Common myeloid progenitor, CD34-positive (primary cell): ENCODE results near the gene ANK3.
A peak's percentile ranks its signal among the peaks of the same experiment; 100 is the strongest.

Source experiments
- CTCF ChIA-PET: fragments of 350-600 bp; sonication (Branson Sonifier 250); formaldehyde crosslinking; loops from one replicate; lab custom pipeline; 2021; ENCODE audit warnings: antibody characterized with exemption; lab: Charles Lee
- POLR2A ChIA-PET: fragments of 350-600 bp; sonication (Branson Sonifier 250); formaldehyde crosslinking; loops from one replicate; lab custom pipeline; 2021; ENCODE audit warnings: antibody characterized with exemption; lab: Charles Lee
- DNase-seq, 3 donors: peaks; one replicate each; pipeline versions ENCODE4 v3.0.0 to v3.0.0-alpha.2; 2013
- H3K27ac ChIP-seq, 2 experiments: 1 replicate in 1 of 2; 2 replicates in 1 of 2; pipeline ENCODE4 v1.7.0; 2013; ENCODE audit warnings: inconsistent platforms in 2 of 2, low read length in 2 of 2, mild to moderate bottlenecking in 2 of 2, low read depth in 1 of 2, moderate library complexity in 1 of 2; ENCODE audit not compliant: severe bottlenecking in 2 of 2, insufficient read depth in 1 of 2, poor library complexity in 1 of 2
- H3K27me3 ChIP-seq, 5 experiments: replicated peaks in 2 of 5; 1 replicate in 3 of 5; 2 replicates in 2 of 5; pipeline versions ENCODE4 v1.6.1 to v1.7.0; 2013; ENCODE audit warnings: low read length in 4 of 5, mild to moderate bottlenecking in 2 of 5, moderate library complexity in 2 of 5, inconsistent platforms in 1 of 5; ENCODE audit not compliant: insufficient read depth in 5 of 5, control insufficient read depth in 4 of 5
- H3K36me3 ChIP-seq, 4 experiments: 1 replicate in 2 of 4; 2 replicates in 2 of 4; pipeline versions ENCODE4 v1.6.1 to v1.7.0; 2013; ENCODE audit warnings: low read length in 3 of 4, control low read depth in 1 of 4, mild to moderate bottlenecking in 1 of 4; ENCODE audit not compliant: control insufficient read depth in 4 of 4, insufficient read depth in 4 of 4
- H3K4me1 ChIP-seq, 4 experiments: 1 replicate in 3 of 4; 2 replicates in 1 of 4; pipeline versions ENCODE4 v1.6.1 to v1.7.1; 2013; ENCODE audit warnings: low read length in 3 of 4, mild to moderate bottlenecking in 3 of 4, control low read depth in 1 of 4, inconsistent platforms in 1 of 4, moderate library complexity in 1 of 4; ENCODE audit not compliant: control insufficient read depth in 4 of 4, insufficient read depth in 4 of 4; ENCODE audit errors: control extremely low read depth in 1 of 4
- H3K4me3 ChIP-seq, 7 experiments: 1 replicate in 4 of 7; 2 replicates in 3 of 7; pipeline versions ENCODE4 v1.5.1 to v1.7.0; 2013; ENCODE audit warnings: mild to moderate bottlenecking in 7 of 7, low read length in 6 of 7, moderate library complexity in 6 of 7, inconsistent platforms in 2 of 7, low read depth in 2 of 7, control low read depth in 1 of 7; ENCODE audit not compliant: insufficient read depth in 4 of 7, control insufficient read depth in 1 of 7; ENCODE audit errors: extremely low read depth in 1 of 7
- H3K9me3 ChIP-seq, 5 experiments: 1 replicate in 4 of 5; 2 replicates in 1 of 5; pipeline versions ENCODE4 v1.6.1 to v1.7.1; 2013; ENCODE audit warnings: low read length in 4 of 5, mild to moderate bottlenecking in 2 of 5, inconsistent platforms in 1 of 5, low read depth in 1 of 5, moderate library complexity in 1 of 5; ENCODE audit not compliant: control insufficient read depth in 4 of 5, insufficient read depth in 2 of 5; ENCODE audit errors: control extremely low read depth in 1 of 5
- WGBS: methylation state at CpG from one replicate; pipeline ENCODE4 v1.1.5; 2013; ENCODE audit not compliant: insufficient coverage; 5-methylcytosine and 5-hydroxymethylcytosine counted together

Gene ANK3

GRCh38 chr10:60105295-60105695 is 284.4 kb downstream of the ANK3 start:
- POLR2A ChIA-PET = no interaction called here
- no peak overlapping the region for H3K27ac ChIP-seq
- H3K36me3 ChIP-seq = no peaks in the 10 kb centered on the region
- CTCF ChIA-PET = interaction anchor here (1.9 kb wide), 1 partner anchor 9 kb away, joined by 9 read pairs; no protein-coding TSS in a partner anchor
- no peaks in the 10 kb centered on the region for H3K9me3 ChIP-seq
- H3K4me1 ChIP-seq = no peaks in the 10 kb centered on the region
- no peaks in the 10 kb centered on the region for H3K27me3 ChIP-seq
- no peak for DNase-seq
- H3K4me3 ChIP-seq = no peak overlapping the region

DNA sequence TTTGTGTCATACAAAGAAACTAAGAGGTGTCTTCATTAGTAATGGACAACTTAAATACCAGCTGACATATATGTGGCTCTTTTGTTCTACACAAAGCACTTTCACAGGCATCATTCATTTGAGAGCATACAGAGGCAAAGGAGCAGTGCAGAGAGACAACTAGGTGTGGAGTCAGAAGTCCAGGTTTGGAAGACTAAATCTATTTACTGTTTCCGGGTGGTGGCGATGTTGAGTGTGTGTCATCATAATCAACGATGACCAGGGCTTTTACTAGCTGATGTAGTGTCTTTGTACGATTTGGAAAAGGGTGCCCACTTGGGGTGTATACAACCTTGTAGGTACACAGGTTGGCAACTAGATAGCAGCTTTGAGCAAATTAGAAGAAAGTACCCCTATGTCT is 287.9 kb downstream of the ANK3 start:
- no peaks in the 10 kb centered on the region for H3K36me3 ChIP-seq
- ChIA-PET POLR2A (no interaction called here), CTCF (interaction anchor here (1.0 to 7.6 kb wide), 8 partner anchors 9 to 545 kb away, joined by 3 to 55 read pairs (median 4); no protein-coding TSS in a partner anchor)
- 95% methylated on average over 4 of the region's 4 CpGs for WGBS
- H3K4me1 ChIP-seq = no peaks in the 10 kb centered on the region
- no peak overlapping the region for H3K27ac ChIP-seq
- H3K9me3 ChIP-seq = no peaks in the 10 kb centered on the region
- H3K4me3 ChIP-seq = no peak overlapping the region
- H3K27me3 ChIP-seq = no peaks in the 10 kb centered on the region
- DNase-seq = no peak

- H3K36me3 ChIP-seq = no peaks in the 10 kb centered on the region
- CTCF ChIA-PET = interaction anchor here (1.1 to 7.6 kb wide), 7 partner anchors 9 to 343 kb away, joined by 3 to 55 read pairs (median 5); no protein-coding TSS in a partner anchor
- H3K27ac ChIP-seq = no peak overlapping the region
- no CpG with 5 or more reads among the region's 2 CpGs for WGBS
- no peak overlapping the region for H3K4me3 ChIP-seq
- POLR2A ChIA-PET = interaction anchor here (1.0 kb wide), 1 partner anchor 107 kb away, joined by 4 read pairs; no protein-coding TSS in a partner anchor
- H3K4me1 ChIP-seq = no peaks in the 10 kb centered on the region
- H3K27me3 ChIP-seq = no peaks in the 10 kb centered on the region
- no peaks in the 10 kb centered on the region for H3K9me3 ChIP-seq
- DNase-seq = peak; percentile 79 to 83 (median 83)
Measured at GRCh38 chr10:60099998-60100747, 289.5 kb downstream of the ANK3 start.

DNA sequence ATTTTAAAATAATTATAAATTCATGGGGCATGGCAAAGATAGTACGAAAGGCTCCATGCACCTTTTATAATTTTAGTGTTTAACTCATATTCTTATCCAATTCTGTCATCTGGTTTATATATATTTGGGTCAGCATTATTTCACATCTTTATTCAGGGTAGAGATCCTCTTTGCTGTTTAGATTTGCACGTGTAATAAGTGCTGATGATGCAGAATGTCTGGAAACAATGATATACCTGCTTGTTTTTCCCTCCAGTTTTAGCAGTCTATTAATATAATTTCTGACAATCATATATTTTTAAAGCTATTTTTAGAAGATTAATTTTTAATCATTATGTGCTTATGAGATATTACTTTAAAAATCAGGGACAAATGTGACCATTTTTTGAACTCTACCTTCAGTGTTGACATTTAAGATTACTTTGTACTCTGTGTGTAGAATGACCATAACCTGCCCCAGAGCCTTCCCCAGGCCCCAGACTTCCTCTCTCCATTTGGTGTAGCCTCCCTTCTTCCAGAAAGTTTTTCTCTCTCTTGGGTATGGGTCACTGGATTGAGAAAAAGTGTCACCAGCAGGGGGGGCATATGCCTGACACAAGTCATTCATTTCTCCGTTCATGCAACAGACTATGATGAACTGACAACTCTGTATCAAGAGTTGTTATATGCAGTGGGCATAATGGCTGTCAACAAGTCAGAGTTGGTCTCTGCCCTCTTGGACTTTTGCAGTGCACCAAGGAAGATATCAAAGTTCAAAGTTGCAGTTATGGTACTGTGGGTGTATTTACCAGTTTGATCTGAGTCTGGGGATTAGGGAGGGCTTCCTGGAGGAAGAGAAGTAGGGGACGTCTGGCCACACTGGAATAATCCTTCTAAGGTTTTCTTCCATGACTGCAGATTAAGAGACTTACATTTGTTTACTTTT is 290.7 kb downstream of the ANK3 start:
- CTCF ChIA-PET = interaction anchor here (1.0 to 7.6 kb wide), 7 partner anchors 8 to 348 kb away, joined by 3 to 55 read pairs (median 5); no protein-coding TSS in a partner anchor
- DNase-seq = peak in 2 of 3 donors; percentile 21 to 28

DNA sequence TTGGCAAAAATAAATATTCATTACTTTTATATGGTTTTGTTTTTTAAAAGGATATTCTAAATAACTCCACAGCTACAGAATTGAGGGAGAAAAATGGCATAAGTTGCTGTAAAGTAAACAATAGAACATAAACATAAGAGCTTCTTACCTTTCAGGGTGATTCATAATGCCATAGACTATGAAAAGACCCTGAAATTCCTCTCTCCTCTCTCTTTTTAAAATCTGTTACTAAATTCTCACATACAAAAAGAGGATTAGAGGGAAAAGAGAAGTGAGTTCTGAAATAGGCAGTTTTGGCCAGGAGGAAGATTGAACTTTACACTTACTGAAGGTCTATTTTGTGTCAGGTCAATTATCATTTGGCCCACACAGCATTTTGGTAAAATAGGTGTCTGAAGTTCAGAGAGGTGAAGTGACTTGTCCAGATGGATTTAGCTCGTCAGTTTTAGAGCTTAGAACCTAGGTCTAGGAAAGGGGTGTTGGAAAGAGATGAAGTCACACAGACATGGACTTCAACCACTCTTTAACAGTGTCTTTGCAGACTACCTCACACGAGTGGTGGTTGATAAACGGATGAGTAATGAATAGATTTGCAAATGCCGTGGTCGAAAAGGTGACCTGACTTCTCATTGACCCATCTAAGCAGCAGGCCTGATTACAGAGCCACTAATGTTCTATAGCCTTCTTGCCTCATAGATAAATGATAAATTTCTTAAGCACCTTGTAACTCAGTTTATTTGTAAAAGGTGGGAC is 292.7 kb downstream of the ANK3 start:
- Histone ChIP-seq H3K9me3 (no peaks in the 10 kb centered on the region), H3K4me3 (no peak overlapping the region), H3K27ac (no peak overlapping the region), H3K36me3 (no peaks in the 10 kb centered on the region), H3K4me1 (no peaks in the 10 kb centered on the region), H3K27me3 (no peaks in the 10 kb centered on the region)
- CTCF ChIA-PET = interaction anchor here (0.9 to 7.6 kb wide), 3 partner anchors 21 to 337 kb away, joined by 3 to 55 read pairs (median 12); no protein-coding TSS in a partner anchor
- POLR2A ChIA-PET = interaction anchor here (0.7 kb wide), 1 partner anchor 47 kb away, joined by 3 read pairs; no protein-coding TSS in a partner anchor
- 100% methylated on average over 2 of the region's 5 CpGs for WGBS
- DNase-seq = no peak

More for the DNA sequence above, 290.7 kb downstream of the ANK3 start:
- no peak overlapping the region for H3K27ac ChIP-seq
- H3K4me1 ChIP-seq = no peaks in the 10 kb centered on the region
- no peak overlapping the region for H3K4me3 ChIP-seq
- POLR2A ChIA-PET = no interaction called here
- H3K9me3 ChIP-seq = no peaks in the 10 kb centered on the region
- 67% methylated on average over 1 of the region's 4 CpGs for WGBS
- no peaks in the 10 kb centered on the region for H3K27me3 ChIP-seq
- no peaks in the 10 kb centered on the region for H3K36me3 ChIP-seq

DNA sequence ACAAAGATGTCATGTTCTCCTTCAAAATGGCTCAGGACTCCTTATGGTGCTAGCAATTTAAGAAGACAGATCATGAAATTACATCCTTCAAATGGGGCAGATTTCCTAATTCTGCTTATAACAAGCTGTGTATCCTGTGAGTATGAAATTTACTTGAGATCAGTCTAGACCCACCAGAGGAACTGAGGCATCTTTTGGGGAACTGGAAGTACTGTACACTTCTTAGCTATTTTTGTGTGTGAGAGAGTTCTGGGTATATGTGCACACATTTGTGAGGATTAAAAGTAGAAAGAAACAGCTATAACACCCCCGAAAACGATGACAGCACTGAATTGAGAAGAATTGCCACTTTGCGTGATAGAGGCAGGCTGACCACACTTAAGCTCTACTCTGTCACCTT is 296.4 kb downstream of the ANK3 start:
- H3K4me1 ChIP-seq = no peaks in the 10 kb centered on the region
- H3K4me3 ChIP-seq = no peak overlapping the region
- ChIA-PET POLR2A (no interaction called here), CTCF (interaction anchor here (0.5 kb wide), 1 partner anchor 281 kb away, joined by 3 read pairs; no protein-coding TSS in a partner anchor)
- no peaks in the 10 kb centered on the region for H3K27me3 ChIP-seq
- no peaks in the 10 kb centered on the region for H3K9me3 ChIP-seq
- H3K36me3 ChIP-seq = no peaks in the 10 kb centered on the region
- DNase-seq = no peak
- H3K27ac ChIP-seq = no peak overlapping the region
- WGBS = 95% methylated on average over 3 of the region's 3 CpGs
